Right ventricle myocardium superior (tissue), 1 donor: ENCODE data around the gene FAF2. TPM values are rescaled to one million over a fixed set of nuclear protein-coding genes. Genes with fewer than 3 reads are reported as not detected.
"Not testable (repeated sequence)": the region's sequence is repeated elsewhere in the genome, so short reads cannot be mapped to it uniquely, and the experiment has no call there.

ENCODE experiments used
- ATAC-seq: fragments of 200-7000 bp; cut with Tn5 transposase; one replicate; pipeline ENCODE4 v1.9.1; 2020; ENCODE audit warnings: mild to moderate bottlenecking; ENCODE audit not compliant: poor library complexity
- DNase-seq: peaks from one replicate; pipeline ENCODE4 v3.0.0-alpha.2; 2020
- intact Hi-C: fragments of 100-400 bp; cut with DNase I; formaldehyde crosslinking; loops from one replicate; pipeline ENCODE4 v1.11.2; 2022
- long read RNA-seq: library from polyadenylated mRNA; unstranded; transcript quantifications from one replicate; pipeline ENCODE4 v2.0.0, GENCODE V29; 2021
- total RNA-seq: library from RNA; stranded (reverse); fragmentation: NEBNext Ultra II Directional; extraction: Animal tissue kit (Norgen Biotek cat#: 25700); gene quantifications from one replicate; pipeline ENCODE4 v1.2.1, GENCODE V29; 2021
- donor health status: DM: no; HTN: yes; CAD: no; lungs with severe emphysema.

Gene FAF2
- 12.3 TPM for total RNA-seq
- long read RNA-seq, full-length matches to known transcripts = 3 of 9 reads
- long read RNA-seq, partial matches to known transcripts = 0 of 9 reads
- long read RNA-seq, other reads (novel, unspliced or antisense) = 6 of 9 reads

- peak; percentile 98 for DNase-seq
- intact Hi-C loops = no loop called here
- peak; percentile 99 for ATAC-seq
Measured at GRCh38 chr5:176447978-176448608, at the start of gene FAF2. Gene FAF2 (plus strand): TSS chr5:176448385. CDS start chr5:176448408, 23 bp downstream.

DNA sequence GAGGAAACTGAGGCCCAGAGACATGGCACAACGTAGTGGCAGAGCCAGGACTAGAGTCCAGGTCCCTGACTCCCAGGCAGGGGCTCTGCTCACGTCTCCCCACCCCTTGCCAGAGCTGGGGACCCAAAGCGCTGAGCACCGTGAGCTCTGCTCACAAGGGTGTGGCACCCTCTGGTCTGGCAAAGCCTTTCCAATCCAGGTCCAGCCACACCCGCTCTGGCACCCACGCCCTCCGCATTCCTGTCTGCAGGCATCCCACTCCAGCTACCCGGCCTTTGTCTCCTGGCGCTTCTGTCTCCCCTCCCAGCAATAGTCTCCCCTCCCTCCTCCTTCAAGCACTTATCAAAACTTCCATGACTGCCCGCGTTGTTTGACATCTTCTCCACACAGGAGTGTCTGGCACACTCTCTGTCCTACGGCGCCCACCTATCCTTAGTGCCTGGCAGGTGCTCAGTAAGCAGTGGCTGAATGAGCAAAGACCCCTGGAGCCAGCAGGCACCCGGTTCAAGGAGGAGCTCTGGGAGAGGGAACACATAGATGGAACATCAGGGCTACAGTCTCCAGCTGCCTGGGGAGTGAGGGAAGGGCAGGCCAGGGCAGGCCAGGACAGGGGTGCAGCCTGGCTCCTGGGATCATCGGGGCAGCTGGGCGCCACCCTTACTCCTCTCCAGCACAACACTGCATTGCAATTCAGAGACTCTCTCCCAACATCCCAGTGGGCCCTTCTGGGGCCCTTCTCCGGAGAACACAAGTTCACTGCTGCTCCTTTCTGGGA, 47.6 kb upstream of the FAF2 start:
- DNase-seq = no peak

GRCh38 chr5:176401281-176402205, 46.6 kb upstream of the FAF2 start:
- intact Hi-C loops = no loop called here
- DNase-seq = no peak
- ATAC-seq = peak; percentile 35

More for the DNA sequence above, 47.6 kb upstream of the FAF2 start:
- intact Hi-C loops = no loop called here
- peak; percentile 23 for ATAC-seq

DNA sequence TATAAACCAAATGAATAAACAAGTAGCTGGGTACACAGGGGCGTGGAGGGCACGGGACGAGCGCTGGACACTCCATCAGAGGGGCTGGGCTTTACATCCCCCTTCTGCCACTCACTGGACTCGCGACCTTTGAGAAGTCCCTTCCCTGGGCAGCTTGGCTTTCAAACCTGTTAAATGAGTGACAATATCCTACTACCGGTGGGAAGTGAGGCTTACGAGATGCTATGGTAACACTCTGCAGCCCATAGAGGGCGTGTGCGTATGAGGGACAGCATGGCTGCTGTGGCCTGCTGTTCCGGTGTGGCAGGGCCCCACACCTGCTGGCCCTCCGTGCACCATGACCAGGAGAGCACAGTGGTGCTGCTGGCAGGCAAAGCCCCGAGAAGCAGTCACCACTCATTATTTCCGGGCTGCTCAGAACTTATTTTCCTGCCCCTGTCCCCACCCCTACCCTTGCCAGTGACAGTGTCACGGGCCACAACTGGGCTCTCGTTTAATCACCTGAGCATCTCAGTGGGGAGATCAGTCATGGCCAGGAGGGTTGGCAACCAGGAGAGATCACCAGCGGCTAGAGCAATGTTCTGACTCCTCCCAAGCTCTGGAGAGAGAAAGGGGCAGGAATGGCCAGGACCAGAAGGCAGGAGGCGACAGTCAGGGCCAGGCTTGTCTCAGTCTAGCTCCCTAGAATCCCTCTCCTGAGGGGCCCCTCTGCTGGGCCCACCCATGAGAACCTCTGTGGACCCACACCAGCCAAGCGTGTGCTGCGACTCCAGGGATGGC, 42.3 kb upstream of the FAF2 start:
- ATAC-seq = no peak
- intact Hi-C loops = no loop called here
- DNase-seq = no peak

DNA sequence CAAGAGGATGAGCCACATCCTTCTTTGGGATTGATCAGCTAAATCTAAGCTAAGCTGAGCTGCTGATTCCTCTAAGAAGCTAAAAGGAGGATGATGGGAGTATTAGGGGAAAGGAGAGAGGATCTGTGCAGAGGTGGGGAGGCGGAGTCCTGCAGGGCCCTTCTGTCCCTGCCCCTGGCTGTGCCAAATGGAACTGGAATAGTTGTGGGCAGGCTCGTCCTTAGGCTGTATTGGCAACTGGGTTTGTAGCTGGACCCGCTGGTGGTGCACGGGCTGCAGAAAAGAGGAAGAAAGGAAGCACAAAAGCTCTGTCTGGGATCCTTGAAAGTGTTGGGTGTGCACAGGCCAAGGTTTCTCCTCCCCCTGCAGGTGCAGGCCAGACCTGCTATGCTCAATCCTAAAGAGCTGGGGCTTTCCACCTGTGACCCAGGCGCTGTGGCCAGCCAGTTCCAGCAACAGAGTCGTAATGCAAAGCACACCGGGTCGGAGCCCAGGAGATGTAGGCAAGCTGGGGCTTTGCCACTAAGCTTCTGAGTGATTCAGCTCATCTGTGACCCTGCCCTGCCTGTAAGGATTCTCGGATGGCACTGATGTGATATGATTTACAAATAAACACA, 41.6 kb upstream of the FAF2 start:
- intact Hi-C loops = no loop called here
- ATAC-seq (no peak), DNase-seq (no peak)

- intact Hi-C loops = no loop called here
- no peak for DNase-seq
Measured at GRCh38 chr5:176407456-176408251, 40.5 kb upstream of the FAF2 start.

GRCh38 chr5:176408252-176408573, 40.0 kb upstream of the FAF2 start:
- ATAC-seq, intact Hi-C loops: not testable (repeated sequence)

More at GRCh38 chr5:176407456-176408251, 40.5 kb upstream of the FAF2 start:
- ATAC-seq = peak; percentile 48

GRCh38 chr5:176408590-176408989, 39.6 kb upstream of the FAF2 start:
- ATAC-seq (no peak), DNase-seq (no peak)
- intact Hi-C loops = no loop called here

More at GRCh38 chr5:176408252-176408573, 40.0 kb upstream of the FAF2 start:
- not testable (repeated sequence) for DNase-seq

DNA sequence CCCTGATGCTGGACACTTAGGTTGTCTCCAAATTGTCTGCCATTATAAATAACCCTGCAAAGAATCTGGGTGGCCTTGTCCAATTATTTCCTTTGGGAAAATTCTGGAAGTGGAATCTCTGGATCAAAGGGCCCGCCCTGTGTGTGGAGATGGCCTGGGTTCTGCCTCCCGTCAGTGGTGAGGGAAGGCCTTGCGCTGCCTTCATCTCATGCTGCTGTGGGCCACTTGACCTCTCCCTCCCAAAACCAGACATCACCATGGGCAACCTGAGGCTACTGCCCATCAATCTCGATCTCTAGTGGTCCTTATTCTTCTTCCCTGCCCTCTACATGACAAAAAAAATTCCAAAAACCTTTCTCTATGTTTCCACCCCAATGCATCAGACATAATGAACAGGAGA, 38.4 kb upstream of the FAF2 start:
- no peak for ATAC-seq
- intact Hi-C loops = loop anchor here (10.0 kb wide), 1 partner anchor 125 kb away; the partner anchor contains the start of gene RNF44
- DNase-seq = no peak

GRCh38 chr5:176410486-176411180, 37.6 kb upstream of the FAF2 start:
- no peak for DNase-seq

GRCh38 chr5:176412517-176413254, 35.5 kb upstream of the FAF2 start:
- ATAC-seq (no peak), DNase-seq (no peak)
- intact Hi-C loops = loop anchor here (10.0 kb wide), 1 partner anchor 122 kb away; the partner anchor contains the start of gene RNF44

More at GRCh38 chr5:176410486-176411180, 37.6 kb upstream of the FAF2 start:
- intact Hi-C loops = loop anchor here (10.0 kb wide), 1 partner anchor 124 kb away; the partner anchor contains the start of gene RNF44
- ATAC-seq = no peak

GRCh38 chr5:176413255-176413565, 35.0 kb upstream of the FAF2 start:
- intact Hi-C loops = loop anchor here (10.0 kb wide), 1 partner anchor 122 kb away; the partner anchor contains the start of gene RNF44
- no peak for DNase-seq
- peak; percentile 5 for ATAC-seq

DNA sequence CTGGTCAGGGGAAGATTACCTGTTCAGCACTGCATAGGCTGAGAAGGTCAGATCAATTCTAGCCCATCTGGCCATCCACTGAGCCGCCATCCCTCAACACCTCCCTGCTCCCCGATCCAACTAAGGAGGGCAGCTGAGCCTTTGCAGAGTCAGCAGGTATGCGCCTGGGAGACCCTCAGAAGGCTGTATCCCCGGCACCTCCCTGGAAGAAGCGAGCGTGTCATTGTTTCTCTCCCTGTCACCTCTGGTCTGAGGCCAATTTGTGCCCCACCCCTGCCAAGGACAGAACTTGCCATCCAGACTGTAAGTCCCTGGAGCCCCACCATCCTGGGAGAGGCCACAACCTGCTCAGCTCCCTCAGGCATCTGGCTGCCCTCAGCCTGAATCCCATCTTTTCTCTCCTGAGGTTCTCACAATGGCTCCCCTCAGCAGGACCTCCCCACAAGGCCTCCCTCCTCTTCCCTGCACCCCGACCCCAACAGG, 34.4 kb upstream of the FAF2 start:
- DNase-seq (no peak), ATAC-seq (no peak)
- intact Hi-C loops = loop anchor here (10.0 kb wide), 1 partner anchor 121 kb away; the partner anchor contains the start of gene RNF44

DNA sequence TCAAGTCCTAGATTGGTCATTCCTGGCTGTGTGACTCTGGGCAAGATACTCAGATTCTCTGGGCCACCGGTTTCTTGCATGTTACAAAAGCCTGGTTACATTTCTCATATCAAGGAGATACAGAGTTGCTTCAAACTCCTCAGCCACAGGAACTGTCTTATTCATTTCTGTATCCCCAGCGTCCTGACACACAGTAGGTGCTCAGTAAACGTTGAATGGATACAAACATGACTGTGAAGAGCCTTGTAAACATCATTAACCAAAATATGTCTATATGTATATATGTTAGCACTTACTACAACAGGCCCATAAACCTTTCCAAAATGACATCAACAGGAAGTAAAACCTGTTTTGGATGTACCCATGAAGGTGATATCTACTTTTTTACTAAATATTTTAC, 33.5 kb upstream of the FAF2 start:
- intact Hi-C loops = loop anchor here (10.0 kb wide), 1 partner anchor 120 kb away; the partner anchor contains the start of gene RNF44
- DNase-seq (no peak), ATAC-seq (no peak)

DNA sequence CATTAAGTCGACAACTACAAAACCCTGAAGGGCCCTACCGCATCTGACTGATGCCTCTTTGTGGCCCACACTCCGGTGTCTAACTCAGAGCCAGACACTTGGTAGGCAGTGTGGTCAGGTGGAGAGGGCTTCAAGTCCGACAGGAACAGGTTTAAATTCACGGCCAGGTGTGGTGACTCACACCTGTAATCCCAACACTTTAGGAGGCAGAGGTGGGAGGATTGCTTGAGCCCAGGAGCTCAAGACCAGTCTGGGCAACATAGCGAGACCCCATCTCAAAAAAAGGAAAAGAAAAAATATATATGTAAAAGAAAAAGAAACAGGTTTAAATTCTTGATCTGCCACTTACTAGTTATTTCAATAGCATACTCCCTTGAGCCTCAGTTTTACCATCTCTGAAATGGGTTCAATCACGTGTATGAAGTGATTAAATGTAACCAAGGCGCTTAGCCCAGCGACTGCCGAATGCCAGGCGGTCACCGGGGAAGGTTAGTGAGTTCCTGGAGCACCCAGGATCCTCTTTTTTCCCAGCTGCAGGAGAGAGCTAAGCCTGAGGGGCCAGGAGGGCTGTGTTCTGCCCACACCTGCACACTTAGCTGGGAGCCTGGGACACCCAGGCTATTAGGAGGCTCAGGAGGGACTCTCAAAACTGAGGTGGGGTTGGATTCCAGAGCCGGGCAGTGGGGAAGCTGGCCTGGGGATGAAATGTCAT, 32.8 kb upstream of the FAF2 start:
- DNase-seq (no peak), ATAC-seq (no peak)
- intact Hi-C loops = loop anchor here (10.0 kb wide), 1 partner anchor 119 kb away; the partner anchor contains the start of gene RNF44
